ENCODE results near the gene ATRNL1.

The ATRNL1 gene

GRCh38 chr10:115854740-115855435 is 761.7 kb downstream of the ATRNL1 start:
- no peak for DNase-seq

- no peak for DNase-seq
Measured at GRCh38 chr10:115856580-115856979, 763.4 kb downstream of the ATRNL1 start.

GRCh38 chr10:115857856-115858255 is 764.7 kb downstream of the ATRNL1 start:
- DNase-seq: no peak

DNA sequence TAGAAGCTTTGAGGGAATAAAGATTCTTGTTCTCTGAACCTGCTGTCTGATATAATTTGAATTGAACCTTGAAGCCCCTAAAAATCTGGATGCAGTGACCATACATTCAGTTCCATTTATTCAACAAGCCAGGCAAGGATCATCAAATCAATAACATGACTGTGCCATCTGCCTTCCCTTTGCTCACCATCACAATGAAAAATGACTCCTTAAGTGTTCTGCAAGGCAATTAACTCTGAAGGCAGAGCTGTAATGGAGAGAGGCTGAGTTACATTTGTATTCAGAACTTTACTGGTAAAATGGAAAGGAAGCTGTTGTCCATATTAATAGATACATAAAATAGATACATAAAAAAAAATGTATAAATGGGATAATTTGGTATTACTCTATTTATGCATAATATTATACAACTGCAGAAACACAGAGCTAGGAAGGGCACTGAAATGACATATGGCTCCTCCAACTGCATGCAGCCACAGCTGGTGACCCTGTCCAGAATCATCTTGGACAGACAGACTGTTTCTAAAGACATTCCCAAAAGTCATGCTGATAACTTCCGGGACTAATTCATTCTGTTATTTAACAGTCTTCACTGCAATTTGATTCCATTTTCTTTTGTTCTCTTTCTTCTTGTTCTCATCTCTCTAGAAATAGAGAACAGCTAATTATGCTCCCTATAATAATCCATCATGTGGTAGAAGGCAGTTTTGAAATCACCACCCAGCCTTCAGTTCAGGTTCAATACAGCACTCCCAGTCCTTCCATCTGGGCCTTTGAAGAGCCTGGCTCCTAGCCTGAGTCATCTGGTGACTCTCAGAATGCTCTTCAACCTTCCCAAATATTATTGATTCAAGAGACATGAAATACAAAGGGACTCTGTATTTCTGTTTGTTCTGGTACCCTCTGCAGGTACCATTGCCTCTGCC is 767.3 kb downstream of the ATRNL1 start:
- no peak for DNase-seq

- DNase-seq: no peak
Measured at GRCh38 chr10:115861455-115861854, 768.3 kb downstream of the ATRNL1 start.

- no peak for DNase-seq
Measured at GRCh38 chr10:115861864-115862263, 768.7 kb downstream of the ATRNL1 start.

DNA sequence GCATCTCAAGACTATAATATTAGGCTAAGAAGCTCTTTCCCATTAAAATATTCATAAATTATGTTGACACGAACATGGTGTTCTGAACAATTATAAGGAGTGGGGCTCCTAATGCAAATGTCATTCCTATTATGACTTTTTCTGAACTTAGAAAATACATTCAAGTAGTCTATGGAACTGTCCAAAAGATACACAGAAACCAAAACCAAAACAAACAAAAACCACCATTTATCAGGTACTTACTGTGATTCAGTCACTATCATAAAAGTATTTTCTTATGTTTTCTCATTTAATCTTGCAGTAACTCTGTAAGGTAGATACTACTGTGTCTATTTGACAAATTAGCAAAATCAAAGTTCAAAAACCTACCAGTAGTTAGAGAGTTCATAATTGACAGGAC is 773.0 kb downstream of the ATRNL1 start:
- no peak for DNase-seq

DNA sequence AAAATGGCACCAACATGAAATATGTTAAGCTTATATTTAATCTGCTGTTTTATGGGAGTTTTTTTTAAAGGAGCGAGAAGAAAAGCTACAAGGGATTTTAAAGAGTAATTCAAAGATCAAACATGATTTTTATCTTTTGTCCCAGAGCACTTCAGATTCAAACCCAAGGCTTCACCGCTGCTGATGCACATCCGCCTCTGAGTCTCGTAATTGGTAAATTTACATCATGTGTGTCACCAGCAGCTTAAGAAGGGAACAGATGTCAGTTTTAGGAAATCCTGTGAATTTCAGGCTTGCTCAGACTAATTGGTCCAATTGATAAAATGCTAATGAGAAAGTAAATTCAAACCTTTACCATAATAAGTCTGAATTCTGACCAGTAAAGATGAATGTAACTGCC is 773.5 kb downstream of the ATRNL1 start:
- DNase-seq: no peak

DNA sequence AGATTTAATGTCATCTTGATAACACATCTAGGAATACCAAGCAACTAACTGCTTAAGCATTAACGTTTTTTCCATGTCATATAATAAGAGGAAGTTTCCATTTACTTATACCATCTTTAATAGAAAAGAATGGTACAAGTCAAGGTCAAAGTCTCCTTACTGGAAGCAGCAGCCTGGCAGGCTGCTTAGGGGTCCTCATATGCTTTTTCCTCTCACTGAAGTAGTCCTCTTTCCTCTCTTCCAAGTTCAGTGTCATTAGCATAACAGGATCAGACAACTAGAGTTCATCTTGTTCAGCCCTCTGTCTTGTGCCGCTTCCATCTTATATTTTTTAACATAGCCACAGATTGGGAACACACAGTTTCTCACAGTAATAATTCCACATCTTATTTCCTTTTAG is 774.1 kb downstream of the ATRNL1 start:
- no peak for DNase-seq

DNA sequence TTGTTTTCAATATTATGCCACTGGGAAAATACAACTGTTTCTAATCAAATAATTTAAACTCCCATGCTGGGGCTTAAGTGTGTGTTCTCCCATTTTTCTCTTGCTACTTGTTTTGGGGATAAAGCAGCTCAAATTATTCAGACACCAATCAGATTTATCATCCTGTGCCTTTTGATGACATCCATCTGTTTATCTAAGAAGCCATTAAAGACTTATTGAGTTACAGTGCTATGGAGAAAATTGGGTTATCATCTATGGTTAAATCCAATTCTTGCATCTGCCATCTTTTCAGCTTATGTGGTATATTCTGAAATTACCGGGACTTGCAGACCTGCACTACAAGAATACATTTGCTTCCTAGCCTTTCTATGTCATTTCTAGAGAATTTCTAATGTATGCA is 778.7 kb downstream of the ATRNL1 start:
- DNase-seq: no peak

DNA sequence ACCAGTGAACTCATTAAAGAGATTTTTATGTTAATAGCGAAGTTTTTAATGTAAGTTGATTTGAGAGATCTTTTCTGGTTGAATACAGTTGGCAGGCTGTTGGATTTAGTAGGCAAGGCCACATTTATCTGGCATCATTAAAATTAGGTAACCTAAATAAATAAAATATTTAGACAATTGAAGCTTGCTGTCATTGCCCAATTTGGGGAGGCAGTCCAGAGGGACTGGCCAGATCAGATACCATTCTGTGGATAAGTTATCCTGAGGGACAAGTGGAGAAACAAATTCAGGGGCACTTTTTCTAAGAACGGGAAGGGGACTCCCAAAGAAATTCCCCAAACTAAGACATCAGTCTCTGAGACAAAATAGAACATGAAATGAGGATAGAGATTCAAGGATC is 782.0 kb downstream of the ATRNL1 start:
- no peak for DNase-seq

DNA sequence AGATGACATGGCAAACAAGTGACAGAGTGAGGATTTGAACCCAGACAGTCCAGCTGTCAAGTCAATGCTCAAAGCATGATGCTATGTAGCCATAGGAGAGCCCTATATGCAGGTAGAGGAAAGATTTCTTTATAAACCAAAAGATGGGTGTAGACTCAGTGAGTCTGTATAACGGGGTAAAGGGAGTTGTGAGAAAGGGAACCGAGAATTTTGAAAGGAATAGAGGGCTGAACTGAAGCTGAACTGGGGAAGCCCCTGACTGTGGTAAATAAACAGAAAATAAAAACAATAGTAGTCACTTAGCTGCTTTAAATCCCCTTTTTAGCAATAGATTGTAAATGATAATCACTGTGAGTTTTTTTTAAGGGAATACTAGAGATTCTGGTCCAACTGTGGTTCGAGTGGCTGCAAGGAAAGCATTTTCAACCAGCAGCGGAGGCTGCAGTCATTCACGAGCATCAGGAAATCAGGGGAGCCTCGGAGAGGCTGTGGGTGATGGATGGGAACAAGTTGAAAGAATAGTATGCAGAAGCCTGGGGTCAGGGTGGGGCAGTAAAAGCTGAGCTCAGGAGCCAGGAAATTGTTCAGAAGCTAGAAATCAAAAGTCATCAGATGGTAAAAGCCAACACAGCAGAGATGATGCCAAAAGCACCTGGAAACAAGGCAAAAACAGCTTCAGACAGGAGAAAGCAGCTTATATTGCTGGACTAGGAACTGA is 786.4 kb downstream of the ATRNL1 start:
- no peak for DNase-seq

DNA sequence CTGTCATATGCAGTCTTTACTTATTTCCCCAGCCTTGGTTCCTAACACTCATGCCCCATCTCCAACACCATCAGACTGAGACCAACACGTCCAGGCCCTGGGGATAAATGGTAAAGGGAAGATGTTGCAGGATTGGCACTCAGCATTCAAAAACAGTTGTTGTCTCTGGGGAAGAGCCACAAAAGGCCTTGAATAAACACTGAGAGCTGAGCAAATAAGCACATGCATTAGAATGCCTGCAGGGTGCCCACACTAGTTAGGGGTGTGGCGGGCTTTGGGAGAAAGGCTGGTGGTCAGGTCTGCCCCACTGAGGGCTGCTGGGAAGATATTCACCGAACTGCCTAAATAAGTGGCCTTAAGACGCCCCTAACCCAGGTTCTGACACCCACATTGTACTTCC is 788.9 kb downstream of the ATRNL1 start:
- no peak for DNase-seq

GRCh38 chr10:115883372-115883771 is 790.2 kb downstream of the ATRNL1 start:
- no peak for DNase-seq

DNA sequence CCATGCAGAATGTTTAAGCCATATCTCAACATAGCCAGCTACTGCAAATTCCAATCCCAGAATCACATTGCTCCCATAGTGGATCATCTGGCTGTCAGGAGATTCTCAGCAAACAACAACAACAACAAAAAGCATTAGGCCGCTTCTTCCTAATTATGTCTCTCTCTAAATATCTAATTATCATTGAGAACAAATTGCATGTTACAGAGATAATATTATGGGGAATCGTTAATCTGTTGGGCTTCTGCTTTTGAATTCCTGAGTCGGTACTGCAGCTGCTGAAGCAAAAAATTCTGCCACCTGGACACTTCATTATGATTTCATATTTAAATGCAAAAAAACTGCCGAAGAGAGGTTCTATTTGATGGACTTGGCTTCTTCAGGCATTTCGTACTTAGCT is 791.2 kb downstream of the ATRNL1 start:
- DNase-seq: no peak

DNA sequence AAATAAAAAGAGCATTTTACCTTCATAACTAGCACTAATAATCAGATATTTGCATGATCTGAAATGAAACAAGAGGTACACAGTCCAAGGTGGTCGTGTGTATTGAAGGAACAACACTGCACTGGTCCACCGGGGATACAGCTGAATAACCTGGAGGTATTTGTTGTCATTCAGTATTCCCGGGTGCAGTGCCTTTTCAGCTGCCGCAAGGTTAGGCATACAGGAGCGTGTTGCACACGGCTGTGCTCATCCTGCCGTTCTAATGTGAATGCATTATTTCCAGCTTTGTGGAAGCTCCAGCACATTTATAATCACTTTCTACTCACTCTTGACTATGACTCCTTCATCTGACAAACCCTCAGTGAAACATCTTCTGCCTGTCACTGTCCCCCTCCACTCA is 802.0 kb downstream of the ATRNL1 start:
- DNase-seq: no peak

GRCh38 chr10:115898242-115898641 is 805.1 kb downstream of the ATRNL1 start:
- no peak for DNase-seq

DNA sequence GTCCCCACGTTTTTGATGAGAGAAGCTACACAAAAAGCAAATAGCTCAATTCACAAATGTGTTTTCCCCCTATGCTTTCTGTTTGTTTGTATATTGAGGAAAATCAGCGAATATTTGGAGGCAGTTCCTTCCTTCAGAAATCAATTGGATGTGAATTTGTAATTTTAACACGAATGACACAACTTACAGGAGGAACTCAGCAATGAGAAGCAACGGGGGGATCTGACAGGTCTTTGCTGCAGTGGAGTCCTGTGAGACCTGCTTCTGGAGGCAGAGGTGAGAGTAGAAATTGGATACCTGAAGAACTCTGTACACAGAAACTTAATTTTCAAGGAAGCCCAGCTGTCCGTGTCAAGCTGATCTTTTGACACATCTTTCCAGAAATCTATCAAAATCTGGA is 809.4 kb downstream of the ATRNL1 start:
- no peak for DNase-seq

GRCh38 chr10:115903207-115903606 is 810.0 kb downstream of the ATRNL1 start:
- DNase-seq: no peak

DNA sequence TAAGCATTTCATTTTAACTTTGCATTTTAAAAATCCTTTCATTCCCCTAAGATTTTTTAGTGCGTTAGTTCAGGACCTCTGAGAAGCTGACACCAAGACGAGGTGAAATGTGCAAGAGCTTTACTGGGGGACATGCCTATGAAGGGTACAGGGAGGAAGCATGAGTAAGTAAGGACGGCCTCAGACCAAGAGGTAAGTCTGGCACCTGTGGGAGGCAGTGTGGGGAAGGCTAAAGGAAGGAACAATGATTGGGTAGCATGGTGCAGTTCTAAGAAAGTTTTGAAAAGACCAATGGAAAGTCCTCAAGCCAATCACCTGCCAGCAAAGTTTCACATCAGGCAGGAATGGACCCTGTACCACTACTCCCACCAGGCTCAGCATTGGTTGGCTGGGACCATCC is 810.7 kb downstream of the ATRNL1 start:
- DNase-seq: no peak

DNA sequence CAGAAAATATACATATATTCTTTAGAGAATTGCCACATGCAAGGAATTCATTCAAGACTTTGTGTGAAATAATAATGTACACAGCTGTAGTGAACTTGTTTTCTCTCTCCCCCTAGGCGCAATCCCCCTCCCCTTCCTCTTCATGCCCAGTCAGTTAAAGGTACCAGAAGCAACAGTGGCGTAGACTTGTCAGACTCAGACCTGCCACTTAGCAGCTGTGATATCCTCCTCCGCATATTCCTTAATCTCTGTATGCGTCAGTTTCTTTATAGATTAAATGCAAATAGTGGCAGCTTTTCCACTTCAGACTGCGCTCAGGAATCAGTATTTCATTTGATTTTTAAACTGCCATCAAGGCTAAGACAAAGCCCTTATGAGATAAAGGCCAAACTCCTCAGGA is 815.9 kb downstream of the ATRNL1 start:
- no peak for DNase-seq

DNA sequence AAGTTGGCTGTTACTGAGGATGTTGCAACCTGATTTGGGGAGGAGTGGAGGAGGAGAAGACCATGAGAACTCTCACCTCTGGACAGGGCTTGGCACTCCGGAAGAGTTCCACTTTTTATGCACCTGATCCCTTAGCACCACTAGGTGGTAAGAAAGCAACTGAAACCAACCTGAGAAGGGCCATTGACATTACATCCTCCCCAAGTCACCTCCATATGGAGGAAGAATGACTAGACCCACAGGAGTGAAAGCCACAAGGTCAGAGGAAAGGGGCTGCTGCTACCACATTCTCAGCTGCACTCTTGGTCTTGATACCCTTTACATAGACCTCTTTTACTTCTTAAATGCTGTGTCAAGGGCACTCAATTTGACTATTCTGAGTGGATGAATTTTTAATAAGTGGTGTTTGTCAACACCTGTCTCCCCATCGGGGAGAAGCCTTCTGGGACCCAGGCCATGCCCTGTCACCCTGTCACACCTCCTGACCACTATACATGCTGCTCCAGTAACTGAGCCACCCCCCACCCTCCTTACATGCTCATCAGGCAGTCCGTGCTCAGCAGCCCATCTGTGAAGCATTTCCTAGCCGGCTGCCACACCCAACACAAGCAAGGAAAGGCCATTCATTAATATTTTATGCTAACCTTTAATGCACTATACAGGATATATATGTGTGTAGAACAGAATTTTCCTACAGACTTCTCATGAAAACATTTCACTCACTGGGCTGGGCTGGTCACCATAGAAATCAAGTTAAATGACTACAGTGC is 817.0 kb downstream of the ATRNL1 start:
- no peak for DNase-seq

GRCh38 chr10:115914475-115914874 is 821.3 kb downstream of the ATRNL1 start:
- DNase-seq: no peak
